Activated gamma-delta T cell (primary cell): Measurements from ENCODE around the gene CD99.
"Not testable (repeated sequence)": the region's sequence is repeated elsewhere in the genome, so short reads cannot be mapped to it uniquely, and the experiment has no call there.

Source experiments
- DNase-seq: peaks from one replicate; lab custom pipeline; 2025; lab: John Stamatoyannopoulos, UW

CD99 gene

GRCh38 chrX:2675657-2676200 is 15.4 kb upstream of the CD99 start:
- not testable (repeated sequence) for DNase-seq

DNA sequence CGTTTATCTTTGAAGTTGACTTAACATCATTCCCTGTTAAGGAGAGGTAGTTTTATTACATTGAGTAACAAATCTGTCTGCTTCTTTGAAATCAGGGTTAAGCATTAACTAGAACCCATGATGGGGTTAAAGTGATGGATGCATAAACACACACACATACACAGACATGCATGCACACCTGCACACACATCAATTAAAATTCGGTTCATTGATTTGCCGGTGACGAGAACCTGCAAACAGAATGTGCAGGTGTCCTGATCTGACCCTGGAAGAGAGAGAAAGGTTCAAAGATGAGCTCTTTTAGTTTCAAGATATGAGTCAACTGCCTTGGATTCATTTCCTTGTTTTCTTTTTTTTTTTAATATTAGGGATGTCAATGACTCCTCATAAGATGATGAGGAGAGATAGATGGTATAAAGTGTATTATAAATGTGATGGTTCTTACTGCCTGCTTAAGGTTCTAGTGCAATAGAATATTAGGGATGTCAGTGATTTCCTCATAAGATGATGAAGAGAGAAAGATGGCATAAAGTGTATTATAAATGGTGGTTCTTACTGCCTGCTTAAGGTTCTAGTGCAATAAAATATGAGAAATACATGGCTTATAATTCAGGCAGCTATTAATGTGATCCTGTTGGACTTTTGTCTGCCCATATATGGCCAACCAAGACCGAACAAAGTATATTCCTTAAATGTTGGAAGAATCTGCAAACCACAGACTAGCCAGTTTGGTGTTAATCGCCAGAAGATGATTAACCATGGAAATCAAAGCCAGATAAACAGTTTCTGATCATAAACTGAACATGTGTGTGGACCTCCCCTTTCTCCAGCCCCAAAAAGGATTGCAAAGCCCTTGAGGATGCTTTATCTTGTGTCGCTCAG is 14.1 kb upstream of the CD99 start:
- no peak for DNase-seq

GRCh38 chrX:2677764-2678163 is 13.3 kb upstream of the CD99 start:
- DNase-seq = no peak

GRCh38 chrX:2678583-2678982 is 12.5 kb upstream of the CD99 start:
- no peak for DNase-seq

GRCh38 chrX:2679534-2680485 is 11.3 kb upstream of the CD99 start:
- DNase-seq = no peak

GRCh38 chrX:2680486-2681348 is 10.4 kb upstream of the CD99 start:
- DNase-seq = no peak

DNA sequence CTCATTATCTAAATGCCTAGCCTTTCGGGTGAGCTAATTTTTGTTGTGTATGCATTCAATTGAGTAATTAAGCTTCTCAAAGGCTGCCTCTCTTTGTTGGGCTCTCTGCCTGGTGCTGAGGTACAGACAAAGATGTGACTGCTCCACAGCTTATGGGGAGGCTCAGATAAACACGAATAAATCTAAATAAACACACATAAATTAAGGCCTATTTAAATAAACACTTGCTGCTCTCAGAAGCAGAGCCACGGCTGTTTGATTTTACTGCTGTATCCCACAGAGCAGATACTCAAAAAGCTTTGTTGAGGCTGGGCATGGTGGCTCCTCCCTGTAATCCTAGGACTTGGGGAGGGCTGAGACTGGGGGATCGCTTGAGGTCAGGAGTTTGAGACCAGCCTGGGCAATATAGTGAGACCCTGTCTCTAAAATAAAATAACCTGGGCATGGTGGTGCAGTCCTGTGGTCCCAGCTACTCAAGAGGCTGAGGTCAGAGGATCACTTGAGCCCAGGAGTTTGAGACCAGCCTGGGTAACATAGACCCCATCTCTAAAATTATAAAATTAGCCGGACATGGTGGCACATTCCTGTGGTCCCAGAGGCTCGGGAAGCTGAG is 8.4 kb upstream of the CD99 start:
- DNase-seq = no peak

- DNase-seq = no peak
Measured at GRCh38 chrX:2684256-2684655, 6.8 kb upstream of the CD99 start.

DNA sequence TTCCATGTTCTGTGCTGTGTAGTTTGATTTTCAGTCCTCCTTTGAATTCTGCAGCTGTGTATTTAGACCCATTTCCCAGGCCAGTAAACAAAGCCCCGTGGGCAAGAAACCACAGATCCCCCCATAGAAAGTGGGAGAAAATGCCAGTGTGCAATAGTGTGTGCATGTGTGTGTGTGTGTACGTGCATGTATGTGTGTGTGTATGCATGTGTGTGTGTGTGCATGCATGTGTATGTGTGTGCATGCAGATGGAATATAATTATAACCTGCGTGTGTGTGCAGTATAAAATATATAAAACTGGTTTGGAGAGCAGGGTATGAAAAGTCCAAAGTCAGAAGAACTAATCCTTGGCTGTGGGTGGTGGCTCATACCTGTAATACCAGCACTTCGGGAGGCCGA is 5.2 kb upstream of the CD99 start:
- DNase-seq = no peak

DNA sequence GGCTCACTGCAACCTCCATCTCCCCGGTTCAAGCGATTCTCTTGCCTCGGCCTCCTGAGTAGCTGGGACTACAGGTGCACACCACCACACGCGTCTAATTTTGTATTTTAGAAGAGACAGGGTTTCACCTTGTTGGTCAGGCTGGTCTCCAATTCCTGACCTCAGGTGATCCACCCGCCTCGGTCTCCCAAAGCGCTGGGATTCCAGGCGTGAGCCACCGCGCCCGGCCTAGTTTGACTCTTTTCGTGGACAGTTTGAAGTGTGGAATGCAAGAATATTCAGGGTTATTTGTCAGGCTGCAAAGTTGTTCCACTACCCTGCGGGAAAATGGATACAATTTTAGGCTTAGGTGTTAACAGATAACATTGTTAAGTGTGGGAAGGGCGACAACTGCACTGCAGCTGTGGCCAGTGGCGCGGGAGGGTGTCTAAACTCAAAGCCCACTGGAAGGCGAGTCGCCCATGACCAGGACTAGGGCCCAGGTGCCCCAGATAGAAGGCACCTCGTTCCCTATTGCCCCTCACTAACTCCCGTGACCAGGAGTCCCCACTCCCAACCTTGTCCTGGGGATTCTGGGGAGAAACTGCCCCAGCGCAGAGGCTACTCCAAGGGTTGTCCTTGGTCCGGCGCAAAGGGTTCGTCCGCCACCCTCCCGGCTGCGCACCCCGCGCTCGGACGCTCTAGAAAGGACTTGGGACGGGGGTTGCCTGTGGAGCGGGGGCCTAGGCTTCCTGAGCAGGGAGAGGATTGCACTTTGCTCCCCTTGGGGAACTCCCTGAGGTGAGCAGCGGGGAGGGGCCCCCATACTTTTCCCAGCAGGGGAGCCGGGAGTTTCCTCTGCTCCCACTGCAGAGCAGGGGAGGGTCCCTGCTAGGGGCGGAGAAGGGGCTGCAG is 1.1 kb upstream of the CD99 start:
- no peak for DNase-seq

- DNase-seq = no peak
Measured at GRCh38 chrX:2691543-2692220, 587 bp downstream of the CD99 start.

DNA sequence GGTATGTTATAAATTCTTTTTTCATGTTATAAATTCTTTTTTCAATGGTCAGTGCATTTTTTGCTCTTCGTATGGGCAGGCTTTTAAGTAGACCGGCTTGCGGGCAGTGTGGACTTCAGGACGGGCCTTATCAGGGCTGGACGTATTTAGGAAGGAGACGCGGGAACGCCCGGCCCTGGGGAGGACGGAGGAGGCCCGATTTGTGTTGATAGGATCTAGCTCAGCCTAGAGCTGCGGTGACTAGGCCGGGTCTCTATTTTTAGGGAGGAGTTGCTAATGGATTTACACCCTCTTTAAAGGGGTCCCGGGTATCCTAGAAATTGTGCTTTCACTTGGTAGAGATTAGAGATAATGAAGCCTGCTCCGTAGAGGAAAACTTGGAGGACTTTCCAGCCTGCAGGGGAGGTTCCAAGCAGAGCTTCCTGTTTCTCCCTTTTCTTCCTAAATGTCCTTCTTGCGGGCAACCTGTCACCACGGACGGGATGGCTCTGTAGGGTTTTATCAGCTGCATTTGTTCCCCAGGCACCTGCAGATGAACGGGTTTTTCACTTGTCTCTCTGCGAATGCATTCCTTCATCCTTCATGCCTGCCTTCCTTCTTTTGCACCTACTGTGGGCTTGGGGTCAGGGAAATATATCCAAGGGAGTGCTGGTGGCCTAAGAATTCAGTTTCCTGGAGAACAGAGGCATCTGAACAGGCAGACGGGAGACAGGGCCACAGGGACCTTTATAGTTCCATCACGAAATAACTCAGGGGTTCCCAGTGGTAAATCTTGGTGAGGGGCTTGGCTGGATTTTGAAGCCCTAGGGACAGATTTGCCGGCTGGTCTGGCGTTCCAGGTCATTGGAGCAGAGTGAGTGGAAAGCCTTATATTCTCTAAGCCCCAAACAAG is 1.4 kb downstream of the CD99 start:
- no peak for DNase-seq

- DNase-seq = no peak
Measured at GRCh38 chrX:2693113-2694002, 2.3 kb downstream of the CD99 start.

DNA sequence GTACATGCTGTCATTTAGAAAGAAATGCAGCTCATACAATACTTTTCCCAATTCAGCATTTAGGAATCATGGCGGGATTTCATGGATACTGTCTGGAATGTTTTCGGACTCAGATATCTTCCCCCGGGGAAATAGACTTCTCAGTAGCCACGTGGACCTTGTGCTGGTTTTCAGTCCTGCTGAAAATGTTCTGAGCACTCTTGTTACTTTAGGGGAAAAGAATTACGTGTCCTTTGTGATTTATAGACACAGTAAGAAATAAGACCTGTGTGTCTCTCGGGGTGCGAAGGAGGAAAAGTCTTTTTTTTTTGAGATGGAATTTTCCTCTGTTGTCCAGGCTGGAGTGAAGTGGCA is 3.8 kb downstream of the CD99 start:
- no peak for DNase-seq

- DNase-seq = no peak
Measured at GRCh38 chrX:2696698-2697215, 5.7 kb downstream of the CD99 start.

GRCh38 chrX:2697306-2697705 is 6.2 kb downstream of the CD99 start:
- no peak for DNase-seq

DNA sequence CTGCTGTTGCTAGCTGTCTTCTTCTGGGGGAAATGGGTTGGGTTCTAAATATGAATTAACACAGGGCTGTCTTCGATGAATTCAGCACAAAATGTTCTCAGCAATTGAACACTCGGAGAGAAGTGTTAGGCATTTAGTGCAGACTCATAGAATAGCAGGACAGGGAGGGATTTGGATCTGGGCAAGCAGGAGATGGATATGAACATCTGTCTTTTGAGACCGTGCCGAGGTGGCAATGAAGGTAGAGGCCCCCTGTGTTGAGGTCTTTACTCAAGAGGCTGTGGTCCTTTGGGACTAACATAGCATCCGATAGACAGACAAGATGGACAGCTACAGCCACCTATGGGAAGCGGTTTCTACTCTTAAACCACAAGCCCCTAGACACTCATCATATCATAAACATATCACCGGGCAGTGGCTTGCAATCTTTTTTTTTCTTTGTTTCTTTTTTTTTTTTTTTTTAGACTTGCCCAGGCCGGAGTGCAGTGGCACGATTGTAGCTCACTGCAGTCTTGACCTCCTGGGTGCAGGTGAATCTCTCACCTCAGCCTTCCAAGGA is 6.7 kb downstream of the CD99 start:
- DNase-seq = no peak
